C4-2B (cell line): ENCODE measurements around the gene RAB6D.
"Not testable (repeated sequence)": the region's sequence is repeated elsewhere in the genome, so short reads cannot be mapped to it uniquely, and the experiment has no call there.

ENCODE experiments used
- H3K27ac ChIP-seq: fragments of 450-650 bp; 2 replicates; pipeline ENCODE4 v1.5.1; 2017
- CTCF ChIP-seq: fragments of 450-650 bp; conservative IDR thresholded peaks from 2 replicates; pipeline ENCODE4 v1.5.1; 2017; ENCODE audit warnings: mild to moderate bottlenecking
- ZFX ChIP-seq: fragments of 450-650 bp; IDR thresholded peaks from 2 replicates; pipeline ENCODE4 v1.6.1; 2017

RAB6D gene

DNA sequence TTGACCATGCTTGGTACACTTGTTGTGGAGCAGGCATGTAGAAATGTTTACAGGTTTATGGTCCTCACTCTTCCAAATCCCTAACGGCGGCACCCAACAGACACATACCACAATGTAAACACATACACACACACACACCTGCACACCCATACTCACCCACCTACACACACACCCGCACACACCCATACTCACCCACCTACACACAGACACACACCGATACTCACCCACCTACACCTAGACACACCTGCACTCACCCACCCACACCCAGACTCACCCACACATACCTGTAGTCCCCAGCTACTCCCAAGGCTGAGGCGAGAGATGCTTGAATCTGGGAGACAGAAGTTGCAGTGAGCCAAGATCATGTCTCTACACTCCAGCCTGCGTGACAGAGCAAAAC is 1.5 kb upstream of the RAB6D start:
- TF ChIP-seq ZFX (no peak), CTCF (no peak)
- no peak overlapping the region for H3K27ac ChIP-seq

- not testable (repeated sequence) for H3K27ac ChIP-seq
Observed at GRCh38 chr2:131363213-131363612, 755 bp downstream of the RAB6D start.

GRCh38 chr2:131361773-131362172 is 2.2 kb downstream of the RAB6D start:
- peak; percentile 22 for TF ChIP-seq CTCF
- not testable (repeated sequence) for H3K27ac ChIP-seq

DNA sequence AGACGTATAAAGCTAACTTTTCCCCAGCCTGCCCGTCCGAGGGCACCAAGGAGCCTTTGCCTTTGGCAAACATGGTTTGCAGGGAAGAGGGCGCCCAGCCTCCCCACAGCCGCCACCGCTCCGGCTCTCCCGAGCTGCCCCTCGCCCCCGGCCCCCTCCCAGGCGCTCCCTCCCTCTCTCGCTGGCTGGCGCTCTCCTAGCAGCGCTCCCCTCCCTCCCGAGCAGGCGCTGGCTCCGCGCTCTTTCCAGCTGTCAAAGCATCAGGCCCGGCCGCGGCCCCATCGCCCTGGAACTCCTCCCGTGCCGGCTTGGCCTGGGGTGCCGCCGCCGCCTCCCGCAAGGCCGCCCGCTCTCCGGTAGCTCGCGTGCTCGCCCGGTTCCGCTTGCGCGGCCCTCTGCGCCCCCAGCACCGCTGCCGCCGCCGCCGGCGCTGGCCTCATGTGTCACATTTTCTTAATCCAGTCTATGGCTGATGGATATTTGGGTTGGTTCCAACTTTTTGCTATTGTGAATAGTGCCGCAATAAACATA is 10.7 kb downstream of the RAB6D start:
- H3K27ac ChIP-seq, result not testable (repeated sequence)

- H3K27ac ChIP-seq, result no peak overlapping the region
- TF ChIP-seq CTCF (no peak), ZFX (no peak)
Observed at GRCh38 chr2:131349021-131349420, 14.9 kb downstream of the RAB6D start.

GRCh38 chr2:131347035-131347434 is 16.9 kb downstream of the RAB6D start:
- H3K27ac ChIP-seq, result not testable (repeated sequence)

DNA sequence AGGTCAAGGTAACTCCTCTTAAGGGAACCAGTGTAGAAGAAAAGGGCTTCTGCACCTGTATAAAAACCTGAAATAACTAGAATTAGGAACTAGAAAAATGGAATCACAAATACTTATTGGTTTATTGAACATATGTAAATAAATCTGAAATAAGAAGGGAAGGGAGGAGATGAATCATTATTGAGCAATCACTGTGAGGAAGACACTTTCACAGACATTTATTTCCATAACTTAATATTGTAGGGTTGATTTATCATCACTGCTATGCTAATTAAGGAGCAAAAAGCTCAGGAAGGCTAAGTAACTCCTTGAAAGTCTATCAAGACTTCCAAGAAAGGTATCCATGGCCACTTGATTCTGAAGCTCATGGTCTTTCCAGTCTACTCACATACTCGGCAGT is 24.7 kb downstream of the RAB6D start:
- H3K27ac ChIP-seq, result not testable (repeated sequence)

DNA sequence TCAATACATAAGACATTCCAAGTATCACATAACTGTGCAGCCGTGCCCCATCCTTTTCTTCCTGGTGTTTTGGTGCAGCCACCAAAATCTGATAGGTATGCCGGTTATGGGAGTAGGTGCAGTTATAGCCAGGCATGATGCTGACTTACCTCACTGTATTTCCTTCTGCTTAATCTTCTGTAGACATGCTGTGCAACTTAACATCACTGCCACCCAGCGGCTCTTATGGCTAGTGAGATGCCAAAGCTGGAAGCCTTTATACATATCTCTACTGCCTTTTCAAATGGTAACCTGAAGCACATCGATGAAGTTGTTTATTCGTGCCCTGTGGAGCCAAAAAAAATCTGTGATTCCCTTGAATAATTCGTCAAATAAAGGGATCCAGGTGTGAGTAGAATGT is 28.6 kb downstream of the RAB6D start:
- H3K27ac ChIP-seq, result not testable (repeated sequence)
- peak; percentile 34 for TF ChIP-seq CTCF

DNA sequence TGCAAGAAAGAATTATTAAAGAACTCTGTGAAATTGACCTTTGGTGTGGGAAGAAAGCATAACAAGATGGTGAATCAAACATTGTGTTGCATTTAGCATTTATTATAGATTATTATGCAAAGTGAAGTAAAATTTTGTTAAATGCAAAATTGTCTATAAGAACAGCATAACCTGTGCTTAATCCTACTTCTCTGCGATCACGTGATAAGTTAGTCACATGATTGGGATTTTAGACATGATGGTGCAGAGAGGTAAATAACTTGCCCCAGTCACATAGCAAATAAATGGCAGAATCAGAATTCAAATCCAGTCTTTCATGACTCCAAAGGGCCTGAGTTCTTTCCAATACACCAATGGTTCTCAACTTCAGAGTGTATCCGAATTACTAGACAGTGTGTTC is 31.3 kb downstream of the RAB6D start:
- H3K27ac ChIP-seq, result not testable (repeated sequence)

DNA sequence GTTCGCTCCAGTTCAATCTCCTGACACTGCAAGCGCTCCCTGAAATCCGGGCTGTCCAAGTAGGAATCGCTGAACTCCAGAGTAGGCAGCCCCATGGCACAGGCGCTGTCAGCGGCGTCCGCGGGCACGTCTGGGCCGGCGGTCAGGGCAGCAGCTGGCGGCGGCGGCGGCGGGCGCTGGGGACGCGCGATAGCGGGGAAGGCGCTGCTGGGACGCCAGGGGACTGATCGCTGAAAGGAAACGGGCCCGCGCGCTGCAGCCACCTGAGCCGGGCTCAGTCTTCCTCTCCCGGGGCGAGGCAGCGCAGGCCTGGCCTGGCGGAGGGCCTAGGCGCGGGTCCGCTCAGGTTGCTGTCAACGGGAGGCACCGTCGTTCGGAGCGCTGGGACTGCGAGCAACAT is 33.0 kb downstream of the RAB6D start:
- H3K27ac ChIP-seq, result not testable (repeated sequence)

GRCh38 chr2:131322209-131322608 is 41.8 kb downstream of the RAB6D start:
- TF ChIP-seq ZFX, result no peak
- no peak overlapping the region for H3K27ac ChIP-seq

GRCh38 chr2:131321344-131321743 is 42.6 kb downstream of the RAB6D start:
- H3K27ac ChIP-seq, result not testable (repeated sequence)
